B cell (primary cell): ENCODE measurements around the gene HTRA3. TPM values are rescaled to one million over a fixed set of nuclear protein-coding genes. Genes with fewer than 3 reads are reported as not detected.

ENCODE experiments used
- ATAC-seq: fragments of 200-7000 bp; cut with Tn5 transposase; one replicate; pipeline ENCODE4 v1.10.0; 2021; ENCODE audit warnings: low read depth, mild to moderate bottlenecking, moderate number of reproducible peaks, moderate library complexity
- CTCF ChIA-PET: fragments of 350-600 bp; sonication (Branson Sonifier 250); formaldehyde crosslinking; loops from one replicate; lab custom pipeline; 2021; ENCODE audit warnings: antibody characterized with exemption, inconsistent platforms; lab: Charles Lee
- POLR2A ChIA-PET: fragments of 350-600 bp; sonication (Branson Sonifier 250); formaldehyde crosslinking; loops from one replicate; lab custom pipeline; 2021; ENCODE audit warnings: antibody characterized with exemption; lab: Charles Lee
- DNase-seq: peaks from one replicate; pipeline ENCODE4 v3.0.0; 2013
- H2AFZ ChIP-seq: 2 replicates; pipeline ENCODE4 v1.6.1; 2012; ENCODE audit warnings: mild to moderate bottlenecking, low read depth, low read length; ENCODE audit not compliant: insufficient read depth, poor library complexity, severe bottlenecking
- H3K27ac ChIP-seq, 2 donors: 1 replicate in 1 of 2; 2 replicates in 1 of 2; pipeline ENCODE4 v1.5.1; 2012 to 2013; ENCODE audit warnings: low read length in 2 of 2, mild to moderate bottlenecking in 2 of 2, moderate library complexity in 1 of 2
- H3K27me3 ChIP-seq, 4 experiments: fragments of 200-600 bp in 1 of 4; sonication (generic) in 1 of 4; replicated peaks in 1 of 4; 1 replicate in 2 of 4; 2 replicates in 2 of 4; pipeline versions ENCODE4 v1.6.1 to v1.7.0; 2013 to 2016; ENCODE audit warnings: low read length in 3 of 4, mild to moderate bottlenecking in 2 of 4, mixed read lengths in 1 of 4, moderate library complexity in 1 of 4; ENCODE audit not compliant: insufficient read depth in 4 of 4, control insufficient read depth in 3 of 4; ENCODE audit errors: control extremely low read depth in 1 of 4
- H3K36me3 ChIP-seq, 2 experiments: replicated peaks in 1 of 2; 1 replicate in 1 of 2; 2 replicates in 1 of 2; pipeline versions ENCODE4 v1.6.1 to v1.7.1; 2013; ENCODE audit warnings: low read length in 1 of 2; ENCODE audit not compliant: insufficient read depth in 2 of 2, control insufficient read depth in 1 of 2; ENCODE audit errors: control extremely low read depth in 1 of 2, extremely low read depth in 1 of 2
- H3K4me1 ChIP-seq, 2 donors: fragments of 200-600 bp in 1 of 2; sonication (generic) in 1 of 2; 1 replicate in 1 of 2; 2 replicates in 1 of 2; pipeline versions ENCODE4 v1.5.1 to v1.6.1; 2013 to 2017; ENCODE audit warnings: low read length in 2 of 2; ENCODE audit not compliant: control insufficient read depth in 2 of 2, insufficient read depth in 2 of 2
- H3K4me2 ChIP-seq: replicated peaks from 2 replicates; pipeline ENCODE3; 2012; ENCODE audit warnings: mild to moderate bottlenecking, low read depth, low read length; ENCODE audit not compliant: poor library complexity, severe bottlenecking
- H3K4me3 ChIP-seq, 5 experiments: fragments of 200-600 bp in 1 of 5; sonication (generic) in 1 of 5; 1 replicate in 3 of 5; 2 replicates in 2 of 5; pipeline versions ENCODE4 v1.5.1 to v1.7.0; 2011 to 2016; ENCODE audit warnings: low read length in 4 of 5, mild to moderate bottlenecking in 4 of 5, low read depth in 2 of 5, control low read depth in 1 of 5, moderate library complexity in 1 of 5; ENCODE audit not compliant: insufficient read depth in 1 of 5; ENCODE audit errors: control extremely low read depth in 1 of 5, extremely low read depth in 1 of 5
- H3K79me2 ChIP-seq: fragments of 200-600 bp; sonication (generic); one replicate; pipeline ENCODE4 v1.6.0; 2016; ENCODE audit warnings: low read length; ENCODE audit not compliant: control insufficient read depth, insufficient read depth
- H3K9ac ChIP-seq: fragments of 200-600 bp; sonication (generic); 2 replicates; pipeline ENCODE4 v1.6.1; 2017; ENCODE audit warnings: mild to moderate bottlenecking, low read length, moderate library complexity
- H3K9me3 ChIP-seq, 3 donors: one replicate each; pipeline versions ENCODE4 v1.6.1 to v1.7.1; 2013; ENCODE audit warnings: low read length in 2 of 3; ENCODE audit not compliant: control insufficient read depth in 2 of 3, insufficient read depth in 1 of 3; ENCODE audit errors: control extremely low read depth in 1 of 3
- H4K20me1 ChIP-seq: 2 replicates; pipeline ENCODE4 v1.6.0; 2012; ENCODE audit warnings: mild to moderate bottlenecking, low read length; ENCODE audit not compliant: insufficient read depth, control insufficient read depth, poor library complexity, severe bottlenecking
- H3K27ac Mint-ChIP-seq: one replicate; pipeline ENCODE4 v1.8.0; 2021; ENCODE audit warnings: mixed read lengths
- H3K27me3 Mint-ChIP-seq: one replicate; pipeline ENCODE4 v1.8.0; 2021; ENCODE audit warnings: mixed read lengths
- H3K4me1 Mint-ChIP-seq: one replicate; pipeline ENCODE4 v1.8.0; 2021; ENCODE audit warnings: mixed read lengths
- H3K4me3 Mint-ChIP-seq: one replicate; pipeline ENCODE4 v1.8.0; 2021; ENCODE audit warnings: mixed read lengths
- H3K9me3 Mint-ChIP-seq: one replicate; pipeline ENCODE4 v1.8.0; 2022; ENCODE audit warnings: mixed read lengths; ENCODE audit not compliant: insufficient read depth
- EZH2 ChIP-seq: IDR thresholded peaks from 2 replicates; pipeline ENCODE4 v1.6.1; 2012; ENCODE audit warnings: borderline replicate concordance, low read depth, mild to moderate bottlenecking, moderate library complexity, low read length; ENCODE audit not compliant: insufficient read depth, poor library complexity, severe bottlenecking
- WGBS: methylation state at CpG from one replicate; pipeline ENCODE4 v1.1.5; 2013; ENCODE audit warnings: missing lambda C conversion rate; ENCODE audit not compliant: insufficient coverage; 5-methylcytosine and 5-hydroxymethylcytosine counted together
- intact Hi-C: fragments of 100-400 bp; cut with micrococcal nuclease; formaldehyde crosslinking; loops from one replicate; pipeline ENCODE4 v1.10.0; 2022
- polyA plus RNA-seq: library from polyadenylated mRNA; depleted of rRNA; stranded (reverse); fragments of >200 nt; gene quantifications from 2 replicates; pipeline ENCODE4 v1.2.3, GENCODE V29; 2012
- total RNA-seq, 2 donors: library from RNA; stranded (reverse); fragments of 120-200 nt in 1 of 2; gene quantifications; 1 replicate in 1 of 2; 2 replicates in 1 of 2; pipeline versions ENCODE4 v1.2.3 to v1.2.4, GENCODE V29; 2013 to 2022
- TF ChIP-seq, protein P1 (sequence below): fragments of 200-600 bp; IDR thresholded peaks from one replicate; pipeline ENCODE4 v1.8.0; 2022; ENCODE audit warnings: antibody characterized with exemption, mild to moderate bottlenecking

The HTRA3 gene
- total and polyA plus RNA-seq, 2 donors (not counting 1 experiment from before 2014, with no cell fraction given) = not detected

- ChIA-PET CTCF (no interaction called here), POLR2A (no interaction called here)
- Histone ChIP-seq H4K20me1 (no peaks in the 10 kb centered on the region), H3K9me3 (peaks cover 0 to 9% (median 0%) of the 10 kb centered on the region in 3 donors), H3K27me3 (peaks cover 0 to 3% (median 0%) of the 10 kb centered on the region in 4 experiments), H3K9ac (no peak overlapping the region), H3K36me3 (no peaks in the 10 kb centered on the region), H3K27ac (no peak overlapping the region), H3K79me2 (no peaks in the 10 kb centered on the region), H3K4me1 (no peaks in the 10 kb centered on the region), H3K4me2 (no peak overlapping the region), H3K4me3 (no peak overlapping the region), H2AFZ (no peak overlapping the region)
- H3K4me1 Mint-ChIP-seq = no peaks in the 10 kb centered on the region
- no peak overlapping the region for H3K27ac Mint-ChIP-seq
- intact Hi-C loops = no loop called here
- peaks cover 2% of the 10 kb centered on the region for H3K9me3 Mint-ChIP-seq
- no peak overlapping the region for H3K4me3 Mint-ChIP-seq
- WGBS = 96% methylated on average over 4 of the region's 8 CpGs
- peaks cover 9% of the 10 kb centered on the region for H3K27me3 Mint-ChIP-seq
- TF ChIP-seq EZH2 = no peak
- TF ChIP-seq, protein P1, sequence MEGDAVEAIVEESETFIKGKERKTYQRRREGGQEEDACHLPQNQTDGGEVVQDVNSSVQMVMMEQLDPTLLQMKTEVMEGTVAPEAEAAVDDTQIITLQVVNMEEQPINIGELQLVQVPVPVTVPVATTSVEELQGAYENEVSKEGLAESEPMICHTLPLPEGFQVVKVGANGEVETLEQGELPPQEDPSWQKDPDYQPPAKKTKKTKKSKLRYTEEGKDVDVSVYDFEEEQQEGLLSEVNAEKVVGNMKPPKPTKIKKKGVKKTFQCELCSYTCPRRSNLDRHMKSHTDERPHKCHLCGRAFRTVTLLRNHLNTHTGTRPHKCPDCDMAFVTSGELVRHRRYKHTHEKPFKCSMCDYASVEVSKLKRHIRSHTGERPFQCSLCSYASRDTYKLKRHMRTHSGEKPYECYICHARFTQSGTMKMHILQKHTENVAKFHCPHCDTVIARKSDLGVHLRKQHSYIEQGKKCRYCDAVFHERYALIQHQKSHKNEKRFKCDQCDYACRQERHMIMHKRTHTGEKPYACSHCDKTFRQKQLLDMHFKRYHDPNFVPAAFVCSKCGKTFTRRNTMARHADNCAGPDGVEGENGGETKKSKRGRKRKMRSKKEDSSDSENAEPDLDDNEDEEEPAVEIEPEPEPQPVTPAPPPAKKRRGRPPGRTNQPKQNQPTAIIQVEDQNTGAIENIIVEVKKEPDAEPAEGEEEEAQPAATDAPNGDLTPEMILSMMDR = no peak
- DNase-seq (no peak), ATAC-seq (no peak)
Observed at GRCh38 chr4:8355864-8356565, 86.5 kb downstream of the HTRA3 start.

Other genes starting within 250 kb of the HTRA3 start
- 68.3 and 79.0 TPM in 2 replicates for gene ABLIM2, start 110.9 kb upstream of the HTRA3 start, total RNA-seq
- gene ABLIM2, start 110.9 kb upstream of the HTRA3 start, polyA plus RNA-seq = 2.5 and 3.3 TPM in 2 replicates
- gene SH3TC1, start 70.5 kb upstream of the HTRA3 start, total RNA-seq = 388 and 396 TPM in 2 replicates
- gene SH3TC1, start 70.5 kb upstream of the HTRA3 start, polyA plus RNA-seq = 63.8 and 112 TPM in 2 replicates
- 20.7 and 23.1 TPM in 2 replicates for gene ACOX3, start 171.0 kb downstream of the HTRA3 start, total RNA-seq
- 4.6 and 5.8 TPM in 2 replicates for gene ACOX3, start 171.0 kb downstream of the HTRA3 start, polyA plus RNA-seq
- gene TRMT44, start 171.0 kb downstream of the HTRA3 start, total RNA-seq = 34.8 and 37.4 TPM in 2 replicates
- 13.3 and 16.3 TPM in 2 replicates for gene TRMT44, start 171.0 kb downstream of the HTRA3 start, polyA plus RNA-seq